CD4-positive, alpha-beta T cell treated with Interleukin-4 for 4 hours (primary cell): ENCODE results near the gene LRMDA.
"Not testable (repeated sequence)": the region's sequence is repeated elsewhere in the genome, so short reads cannot be mapped to it uniquely, and the experiment has no call there.

ENCODE experiments used
- DNase-seq: peaks from one replicate; pipeline ENCODE4 v3.0.0-alpha.2; 2020

The LRMDA gene

DNA sequence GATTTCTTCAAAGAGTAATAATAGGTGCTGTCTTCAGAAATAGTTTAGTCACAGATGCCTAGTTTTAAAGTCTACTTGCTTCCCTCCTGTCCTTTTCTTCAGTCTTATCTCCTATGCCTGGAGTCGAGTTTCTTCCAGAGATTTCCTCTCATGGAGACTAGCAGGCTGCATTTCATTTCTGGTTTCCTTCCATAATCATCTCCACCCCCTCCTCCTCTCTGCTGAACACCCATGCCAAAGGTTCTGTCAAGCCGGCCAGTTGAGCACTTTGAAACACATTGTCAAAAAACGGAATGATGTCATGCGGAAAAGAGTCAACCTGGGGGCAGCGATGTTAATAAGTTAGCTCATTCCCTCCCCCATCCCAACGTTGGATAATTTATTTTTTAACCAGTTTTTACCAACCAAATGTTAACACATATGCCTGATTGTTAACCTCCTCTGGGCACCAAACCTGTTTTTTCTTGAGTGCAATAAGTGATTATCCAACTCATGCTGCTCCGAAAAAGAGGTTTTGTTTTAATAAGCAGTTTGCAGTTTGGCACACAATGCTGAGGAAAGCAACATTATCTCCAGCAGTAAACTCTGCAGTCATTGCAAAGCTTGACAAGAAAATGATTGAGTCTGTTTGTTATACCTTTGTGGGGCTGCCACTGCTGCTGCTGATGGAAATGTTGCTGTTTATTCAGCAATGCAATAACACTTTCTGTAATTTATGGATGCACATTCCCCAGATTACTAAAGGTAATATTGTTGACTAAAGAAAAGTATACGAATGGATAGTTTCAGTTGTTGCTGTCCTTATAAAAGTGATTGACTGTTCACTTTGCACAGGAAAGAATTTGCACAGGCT lies 161.6 kb downstream of the LRMDA start:
- no peak for DNase-seq

DNA sequence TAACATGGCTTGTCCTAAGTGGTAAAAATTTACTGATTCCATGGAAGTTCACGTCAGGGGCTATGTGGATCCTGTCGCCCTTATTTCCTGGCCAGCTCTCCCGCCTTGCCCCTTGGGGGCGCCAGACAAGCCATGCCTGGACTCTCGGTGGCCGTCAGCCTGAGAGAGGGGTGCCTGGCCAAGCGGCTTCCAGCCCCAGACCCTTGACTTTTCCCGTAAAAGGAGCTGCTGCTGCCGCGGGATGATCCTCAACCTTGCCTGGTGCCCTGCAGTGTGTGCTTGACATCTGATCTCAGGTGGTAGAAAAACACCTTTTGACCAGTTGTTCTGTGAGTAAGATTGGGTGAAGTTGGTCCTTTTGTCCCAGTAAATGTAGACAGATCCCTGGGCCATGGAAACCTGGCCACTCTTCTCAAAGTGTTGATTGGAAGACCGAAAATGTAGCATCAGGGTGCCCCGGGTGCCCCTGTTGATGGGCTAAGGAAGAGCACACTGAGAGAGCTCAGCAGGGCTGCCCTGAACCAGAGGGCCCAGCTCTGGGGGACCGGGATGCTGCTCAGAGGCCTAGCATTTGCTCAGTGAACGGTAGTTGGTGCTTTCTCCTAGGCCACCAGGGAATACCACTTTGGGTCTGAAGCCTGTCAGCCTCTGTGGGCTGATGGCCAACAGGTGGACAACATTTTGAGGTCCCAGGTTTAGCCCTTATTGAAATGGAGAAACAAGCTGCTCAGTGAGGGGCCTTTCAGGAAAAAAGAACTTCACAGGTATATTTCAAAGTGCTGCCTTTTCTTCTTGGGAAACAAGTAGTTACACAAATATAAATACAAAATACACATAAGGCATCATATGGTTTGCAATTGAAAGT lies 162.5 kb downstream of the LRMDA start:
- no peak for DNase-seq

DNA sequence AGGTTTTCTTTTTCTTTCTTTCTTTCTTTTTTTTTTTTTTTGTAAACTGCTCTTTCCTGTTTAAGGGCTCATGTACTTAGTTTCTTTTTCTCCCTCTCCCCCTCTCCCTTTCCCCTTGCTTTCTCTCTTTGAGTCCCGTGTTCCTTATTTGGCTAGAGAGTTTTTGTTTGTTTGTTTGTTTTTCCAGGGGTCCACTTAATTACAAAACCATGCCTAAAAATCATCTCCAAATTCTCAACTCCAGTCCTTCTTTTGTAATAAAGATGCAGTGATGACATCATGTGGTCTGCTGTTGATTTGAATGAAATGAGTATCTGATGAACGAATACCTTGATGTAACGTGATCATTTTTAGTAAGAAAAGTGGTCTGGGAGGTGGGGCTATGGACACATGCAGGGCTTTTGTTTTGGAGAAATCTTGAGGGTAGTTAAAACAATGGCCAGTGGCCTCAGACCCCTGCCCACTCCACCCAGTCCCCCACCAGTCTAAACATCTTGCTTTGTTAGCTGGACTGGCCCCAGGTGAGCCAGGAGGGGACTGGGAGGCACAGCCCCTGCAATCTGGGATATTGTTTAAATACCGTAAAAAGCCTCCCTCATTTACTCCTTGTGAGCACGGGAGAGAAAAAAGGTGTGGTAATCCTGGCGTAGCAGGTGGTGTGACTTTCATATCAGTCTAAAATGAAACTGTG lies 165.7 kb downstream of the LRMDA start:
- no peak for DNase-seq

DNA sequence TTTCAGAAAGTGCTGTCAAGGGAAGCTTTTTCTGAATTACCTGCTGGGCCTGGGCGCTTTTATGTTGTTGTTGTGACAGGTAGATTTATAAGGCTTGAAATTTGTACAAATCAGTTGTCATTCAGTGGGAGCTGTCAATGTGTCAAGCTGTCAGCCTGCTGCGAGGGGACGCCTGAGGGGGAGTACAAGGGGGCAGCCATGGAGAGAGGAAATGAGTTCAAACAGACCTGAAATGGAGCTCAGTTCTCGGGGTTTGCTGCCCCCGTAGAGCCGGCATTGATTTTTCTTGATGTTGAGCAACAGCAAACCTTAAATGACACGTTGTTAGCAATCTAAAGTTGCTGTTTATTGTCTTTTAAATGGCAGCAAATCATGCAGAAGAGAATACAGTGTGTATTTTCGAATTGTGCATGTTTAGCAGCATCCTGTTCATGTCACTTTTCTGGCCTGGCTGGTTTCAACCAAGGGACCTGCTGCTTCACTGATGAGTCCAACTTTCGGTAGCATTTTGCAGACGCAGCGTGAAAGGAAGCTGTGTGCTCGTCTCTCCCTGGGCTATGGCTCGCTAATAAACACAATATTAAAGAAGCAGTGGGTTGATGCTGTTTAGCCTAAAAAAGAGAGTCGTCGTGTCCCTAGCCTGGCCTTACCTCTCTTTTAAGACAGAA lies 166.5 kb downstream of the LRMDA start:
- no peak for DNase-seq

DNA sequence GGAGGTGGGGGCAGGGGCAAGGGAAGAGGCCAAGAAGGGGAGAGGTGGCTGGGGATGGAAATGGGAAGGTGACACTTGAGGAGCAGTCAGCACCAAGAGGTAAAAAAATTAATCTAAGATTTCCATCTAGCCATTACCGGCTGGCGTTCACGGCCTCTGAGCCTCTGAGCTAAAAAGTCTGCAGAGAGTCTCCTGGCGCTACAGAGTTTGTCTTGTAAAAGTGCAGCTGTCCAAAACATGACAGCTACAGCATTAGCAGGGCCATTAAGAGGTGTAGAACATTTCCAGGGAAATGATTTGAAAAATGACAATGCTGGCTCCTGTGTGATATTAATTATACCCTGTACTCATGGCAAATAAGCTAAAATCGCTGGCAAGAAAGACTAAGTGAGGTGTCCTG lies 167.6 kb downstream of the LRMDA start:
- no peak for DNase-seq

DNA sequence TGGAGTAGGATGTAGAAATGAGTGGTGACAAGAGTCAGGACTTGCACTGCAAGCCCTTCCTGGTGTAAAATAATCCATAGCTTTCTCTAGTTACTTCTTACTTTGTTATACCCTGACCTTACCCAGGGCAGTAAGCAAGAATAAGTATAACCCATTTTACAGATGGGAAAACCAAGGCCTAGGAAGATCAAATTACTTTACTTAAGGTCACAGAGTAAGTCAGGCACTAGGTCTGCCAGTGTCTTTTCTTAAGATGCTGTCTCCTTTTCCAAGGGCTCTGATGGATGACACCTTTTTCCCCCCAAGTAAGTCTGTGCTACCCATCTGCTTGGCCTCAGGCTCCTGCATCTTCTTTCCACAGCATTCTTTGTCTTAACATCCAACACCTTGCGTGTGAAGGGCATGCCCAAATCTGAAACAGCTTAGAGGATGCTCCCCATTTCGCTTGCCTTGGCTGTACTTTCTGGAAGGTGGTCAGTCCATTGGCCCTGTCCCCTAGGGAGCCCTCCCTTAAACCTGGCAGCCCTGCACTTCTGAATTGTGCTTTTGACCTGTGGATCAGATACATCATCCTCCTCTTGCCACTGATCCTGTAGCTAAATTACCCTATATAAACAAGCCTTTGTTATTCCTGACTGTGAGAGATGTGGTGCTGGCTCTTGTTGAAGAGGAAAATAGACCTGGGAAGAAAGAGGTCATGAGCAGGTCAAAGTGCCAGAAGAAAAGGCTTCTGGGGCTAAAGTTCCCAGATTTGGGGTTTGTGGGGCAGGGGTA lies 168.6 kb downstream of the LRMDA start:
- DNase-seq = no peak

DNA sequence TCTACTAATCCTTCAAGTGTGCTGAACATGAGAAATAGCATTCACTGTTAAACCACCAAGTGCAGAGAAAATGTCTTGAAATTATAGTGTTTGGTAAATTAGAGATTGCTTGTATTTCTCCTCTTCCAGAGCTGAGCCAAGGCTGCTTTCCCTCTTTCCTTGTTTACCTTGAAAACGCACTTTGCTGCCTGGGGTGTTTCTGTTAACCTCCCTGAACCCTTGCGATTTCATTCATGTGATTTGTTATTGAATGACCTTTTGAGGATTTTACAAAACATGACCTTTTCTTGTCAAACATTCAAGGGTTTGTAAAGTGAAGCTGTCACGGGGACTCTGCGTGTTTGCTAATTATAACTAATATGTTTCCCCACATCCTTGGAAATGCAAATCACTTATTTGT lies 169.4 kb downstream of the LRMDA start:
- DNase-seq = no peak

DNA sequence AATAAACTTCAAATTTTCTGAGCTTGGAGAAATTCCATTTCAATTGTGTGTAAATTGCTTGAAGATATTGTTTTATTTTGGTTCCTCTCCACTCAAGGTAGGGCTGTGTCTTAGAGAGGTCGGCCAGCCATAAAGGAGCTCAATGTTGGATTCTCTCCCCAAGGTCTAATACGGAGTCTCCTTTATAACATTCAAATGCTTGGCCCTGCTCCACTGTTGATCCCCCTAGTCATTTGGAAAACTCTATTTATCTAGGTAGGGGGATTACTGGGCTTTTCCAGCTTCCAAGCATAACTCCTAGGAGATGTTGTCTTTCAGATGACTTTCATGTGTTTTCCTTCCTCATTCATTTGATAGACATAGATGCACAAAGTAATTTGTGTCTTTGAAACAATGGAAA lies 170.9 kb downstream of the LRMDA start:
- no peak for DNase-seq

DNA sequence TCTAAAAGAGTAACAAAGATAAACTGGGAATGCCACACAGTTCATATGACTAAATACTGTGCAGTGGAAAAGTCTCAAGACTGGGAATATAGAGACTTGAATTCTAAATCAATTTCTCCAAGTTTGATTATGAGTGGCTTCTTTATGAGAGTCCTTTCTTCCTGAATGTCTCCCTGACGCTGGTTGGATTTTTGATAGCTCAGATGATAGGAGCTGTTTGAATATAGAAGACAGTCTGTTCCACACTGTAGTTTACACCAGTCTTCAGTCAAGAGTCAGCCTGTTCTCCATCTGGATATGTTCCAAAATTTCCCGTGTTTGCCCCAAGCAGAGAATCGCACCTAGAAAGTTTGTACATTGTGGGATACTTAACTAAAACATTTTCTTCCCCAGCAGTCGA lies 173.7 kb downstream of the LRMDA start:
- DNase-seq = no peak

DNA sequence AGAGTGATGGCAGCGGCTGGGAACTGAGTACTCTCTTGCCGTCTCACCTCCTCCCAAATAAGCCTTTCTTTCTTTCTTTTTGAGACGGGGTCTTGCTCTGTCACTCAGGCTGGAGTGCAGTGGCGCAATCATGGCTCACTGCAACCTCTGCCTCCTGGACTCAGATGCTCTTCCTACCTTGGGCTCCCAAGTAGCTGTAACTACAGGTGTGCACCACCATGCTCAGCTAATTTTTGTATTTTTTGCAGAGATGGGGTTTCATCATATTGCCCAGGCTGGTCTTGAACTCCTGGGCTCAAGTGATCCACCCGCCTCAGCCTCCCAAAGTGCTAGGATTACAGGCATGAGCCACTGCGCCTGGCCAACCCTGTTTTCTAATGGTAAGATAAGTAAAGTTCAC lies 174.4 kb downstream of the LRMDA start:
- DNase-seq = not testable (repeated sequence)

DNA sequence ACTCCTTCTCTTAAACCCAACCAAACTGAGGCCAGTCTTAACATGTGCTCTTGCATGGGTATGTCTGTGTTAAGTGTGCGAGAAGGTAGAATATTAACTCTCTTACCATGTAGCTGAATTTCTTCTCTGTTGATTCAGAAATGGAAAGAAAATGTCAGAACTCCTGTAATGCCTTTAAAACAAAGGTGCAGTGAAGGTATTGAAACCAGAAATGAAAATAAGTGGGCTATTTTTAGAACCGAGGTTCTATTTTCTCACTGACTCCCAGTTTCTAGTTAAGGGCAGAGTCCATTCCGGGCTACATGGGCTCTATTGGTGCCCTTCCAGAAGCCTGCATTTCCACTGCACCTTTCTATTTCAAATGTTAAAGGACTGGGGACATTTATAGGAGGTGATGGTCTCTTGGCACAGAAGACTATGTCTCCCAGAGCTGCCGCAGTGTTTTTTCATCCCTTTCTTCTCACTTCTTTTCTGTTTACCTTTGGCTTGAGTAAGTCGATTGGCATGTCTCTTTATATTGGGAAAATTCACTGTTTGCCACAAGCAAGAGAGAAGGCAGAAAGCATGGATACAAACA lies 174.9 kb downstream of the LRMDA start:
- no peak for DNase-seq

DNA sequence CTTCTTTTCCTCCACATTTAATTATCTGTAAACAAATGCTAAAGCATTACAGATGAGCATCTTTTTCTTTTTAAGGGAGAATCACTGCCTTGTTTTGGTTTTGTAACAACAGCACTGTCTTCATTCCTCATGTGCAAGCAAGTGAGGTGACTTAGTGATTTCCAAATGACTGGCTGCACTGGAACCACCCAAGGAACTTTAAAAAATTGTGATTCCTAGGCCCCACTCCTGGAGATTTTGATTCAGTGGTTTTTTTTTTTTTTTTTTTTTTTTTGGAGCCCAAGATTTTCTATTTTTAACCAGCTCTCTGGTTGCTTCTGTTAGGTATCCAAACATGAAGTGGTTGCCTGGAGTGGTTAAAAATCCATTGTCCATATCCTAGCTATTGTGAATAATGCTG lies 176.2 kb downstream of the LRMDA start:
- DNase-seq = no peak

DNA sequence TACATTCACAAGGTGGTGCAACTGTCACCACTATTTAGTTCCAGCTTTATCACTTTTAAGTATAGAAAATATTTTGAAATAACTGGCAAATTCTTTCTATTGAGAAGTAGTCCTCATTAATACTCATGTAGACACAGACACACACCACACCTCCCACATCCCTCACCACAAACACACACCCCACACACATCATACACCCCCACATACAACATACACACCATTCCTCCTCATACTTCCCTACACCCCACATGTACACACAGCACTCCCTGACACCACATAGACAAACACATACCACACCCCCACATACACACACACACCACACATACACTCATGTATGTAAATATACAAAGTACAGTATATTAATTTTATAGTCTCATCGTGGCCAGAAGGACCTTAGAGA lies 178.8 kb downstream of the LRMDA start:
- no peak for DNase-seq

DNA sequence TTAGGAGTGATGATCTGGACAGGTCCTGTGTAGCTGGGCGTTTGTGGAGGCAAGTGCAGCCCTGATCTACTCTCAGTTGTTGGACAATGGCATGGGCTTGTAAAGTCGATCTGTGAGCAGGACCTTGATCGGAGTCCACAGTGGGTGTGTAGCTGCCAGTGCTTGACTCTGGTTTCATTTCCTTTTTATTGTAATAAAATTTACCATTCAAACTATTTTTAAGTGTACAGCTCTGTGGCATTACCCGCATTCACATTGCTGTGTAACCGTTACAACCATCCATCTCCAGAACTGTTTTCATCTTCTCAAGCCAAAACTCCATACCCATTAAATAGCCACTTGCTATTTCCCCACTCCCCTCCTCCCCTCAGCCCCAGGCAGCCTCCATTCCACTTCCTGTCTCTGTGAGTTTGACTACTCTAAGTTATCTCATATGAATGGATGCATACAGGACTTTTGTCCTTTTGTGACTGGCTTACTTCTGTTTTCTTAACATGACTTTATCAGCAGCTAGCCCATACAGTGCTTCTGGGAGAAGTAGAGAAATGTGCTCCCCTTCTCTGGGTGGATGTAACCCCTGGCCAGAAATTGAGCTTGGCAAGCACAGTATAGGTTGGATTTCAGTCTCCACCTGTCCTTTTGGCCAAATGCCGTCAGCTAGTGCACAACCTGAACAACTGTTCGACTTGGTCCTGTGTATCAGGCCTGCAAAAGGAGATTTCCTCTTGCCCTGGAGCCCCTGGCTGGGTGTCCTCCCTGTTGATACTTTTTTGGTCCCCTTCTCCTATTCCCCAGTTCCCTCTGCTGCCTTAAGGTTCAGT lies 180.0 kb downstream of the LRMDA start:
- DNase-seq = no peak

DNA sequence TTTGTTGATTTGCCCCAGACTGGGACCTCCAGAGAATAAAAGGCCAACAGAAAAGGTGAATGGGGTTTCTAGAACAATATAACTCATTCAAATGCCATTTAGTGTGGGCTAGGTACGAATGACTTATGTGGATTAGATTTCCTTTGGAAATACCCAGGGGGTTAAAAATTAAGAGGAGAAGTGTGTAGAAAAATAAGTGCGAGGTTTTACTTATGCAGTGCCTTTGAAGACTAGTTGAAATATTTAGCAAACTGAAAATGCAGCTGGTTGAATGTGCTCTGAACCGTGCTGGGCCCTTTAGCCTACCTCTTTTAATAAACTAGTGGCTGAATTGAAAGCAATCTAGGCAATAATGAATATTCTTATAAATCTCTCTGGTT lies 180.6 kb downstream of the LRMDA start:
- no peak for DNase-seq

DNA sequence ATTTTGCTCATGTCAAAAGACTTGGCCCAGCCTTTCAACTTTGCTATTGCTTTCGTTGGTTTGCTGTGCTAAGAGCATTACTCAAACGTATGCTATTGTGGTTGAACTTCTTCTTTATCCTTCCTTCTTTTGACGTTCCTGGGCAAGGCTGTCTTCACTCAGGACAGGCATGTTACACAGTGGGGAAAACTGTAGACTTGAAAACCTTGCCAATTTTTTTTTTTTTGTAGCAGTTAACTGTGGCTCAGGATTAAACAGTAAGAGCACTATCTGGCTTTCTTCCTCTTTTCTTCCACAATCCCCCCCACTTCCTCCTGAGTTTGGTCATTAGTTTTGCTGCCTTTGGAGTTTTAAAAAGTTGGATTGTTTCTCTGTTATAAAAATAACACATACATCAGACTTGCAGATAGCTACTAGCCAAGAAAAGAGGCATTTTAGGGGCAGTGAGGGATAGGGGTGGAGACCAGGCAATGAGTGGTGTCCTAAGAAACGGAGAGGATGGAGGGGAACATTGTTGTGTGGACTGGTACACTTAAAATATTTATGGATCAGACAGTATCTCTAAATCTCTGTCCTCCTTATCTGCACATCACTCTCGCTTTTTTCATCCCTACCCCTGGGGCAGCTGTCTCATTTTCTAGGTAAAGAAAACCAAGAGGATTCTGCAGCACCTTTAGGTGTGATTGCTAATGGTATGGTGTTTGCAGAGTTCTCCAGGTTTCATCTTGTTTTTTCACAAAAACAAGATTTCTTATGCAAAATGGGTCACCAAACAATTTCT lies 181.7 kb downstream of the LRMDA start:
- DNase-seq = no peak

DNA sequence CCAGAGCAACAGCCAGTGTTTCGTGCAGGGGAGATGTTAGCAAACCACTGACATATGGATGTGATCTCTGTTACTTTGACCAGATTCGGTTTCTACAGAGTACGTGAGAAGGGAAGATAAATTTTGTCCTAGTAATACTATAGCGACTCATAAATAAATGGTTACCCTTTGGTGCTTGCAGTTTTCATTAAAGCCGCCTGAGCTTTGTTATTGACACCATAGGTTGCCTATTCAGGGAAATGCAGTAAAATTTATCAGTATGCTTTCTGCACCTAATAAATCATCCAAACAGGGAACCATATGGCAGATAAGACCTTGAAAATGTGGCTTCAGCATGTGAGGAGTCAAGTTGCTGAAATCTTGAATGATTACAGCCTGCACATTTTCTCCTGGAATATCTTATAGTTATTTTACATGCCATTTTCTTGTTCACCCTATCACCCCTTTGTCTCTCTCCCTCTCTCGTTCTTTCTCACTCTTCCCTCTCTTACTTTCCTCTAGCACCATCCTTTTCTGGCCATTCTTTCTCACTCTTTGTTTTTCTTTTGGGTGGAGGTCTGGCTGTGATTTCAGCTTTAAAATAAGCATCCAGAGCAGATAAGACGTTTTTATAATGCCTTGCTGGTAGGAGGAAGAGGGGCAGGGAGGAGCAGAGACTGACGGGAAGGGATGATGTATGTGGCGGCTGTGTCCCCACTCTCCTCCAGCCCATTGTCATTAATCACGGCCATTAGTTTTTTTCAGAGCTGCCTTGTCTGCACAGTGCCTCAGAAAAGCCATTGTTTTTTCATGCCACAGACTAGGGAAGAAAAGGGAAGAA lies 182.5 kb downstream of the LRMDA start:
- no peak for DNase-seq

DNA sequence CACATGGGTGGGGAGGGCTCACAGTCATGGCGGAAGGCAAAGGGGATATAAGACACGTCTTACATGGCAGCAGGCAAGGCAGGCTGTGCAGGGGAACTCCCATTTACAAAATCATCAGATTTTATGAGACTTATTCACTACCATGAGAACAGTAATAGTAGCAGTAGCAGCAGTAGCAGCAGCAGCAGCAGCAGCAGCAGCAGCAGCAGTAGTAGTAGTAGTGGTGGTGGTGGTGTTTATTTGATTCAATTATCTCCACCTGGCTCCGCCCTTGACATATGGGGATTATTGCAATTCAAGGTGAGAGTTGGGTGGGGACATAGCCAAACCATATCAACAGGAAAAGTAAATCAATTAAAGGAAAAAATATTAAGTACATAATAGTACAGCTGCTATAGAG lies 184.7 kb downstream of the LRMDA start:
- DNase-seq = no peak

DNA sequence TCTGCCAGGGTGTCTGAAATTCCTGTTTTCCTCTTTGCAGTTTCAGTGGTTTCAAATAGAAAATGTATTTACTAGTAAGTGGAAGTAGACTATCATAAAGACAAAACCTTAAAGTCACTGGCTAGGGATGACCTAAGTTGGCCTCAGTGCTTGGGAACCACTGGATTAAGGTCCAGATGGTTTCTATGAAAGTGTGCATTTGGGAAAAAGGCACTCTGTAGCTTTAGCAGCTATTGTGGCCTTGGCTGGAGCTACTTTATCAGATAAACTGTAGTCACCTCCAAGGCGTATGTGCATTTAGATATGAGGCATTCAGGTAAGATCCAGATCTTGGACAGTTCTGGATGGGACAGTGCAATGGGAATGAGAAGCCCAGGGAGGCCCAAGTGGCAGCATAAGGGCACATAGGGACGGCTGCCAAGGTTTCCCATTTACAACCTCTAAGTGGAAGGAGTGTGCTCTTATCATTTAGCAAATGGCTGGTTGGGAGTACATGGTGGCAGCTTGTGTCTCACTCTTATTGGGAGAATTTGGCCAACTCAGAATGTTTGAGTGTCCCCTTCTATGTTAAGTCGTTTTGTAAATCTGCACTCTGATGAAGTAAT lies 185.6 kb downstream of the LRMDA start:
- DNase-seq = no peak
